ENCODE data around the gene NADK. TPM values are rescaled to one million over a fixed set of nuclear protein-coding genes. Genes with fewer than 3 reads are reported as not detected.

The NADK gene
- total RNA-seq, 2 donors from 2014 or later: 51.7 to 56.3 TPM

GRCh38 chr1:1806890-1807289, 28.6 kb upstream of the NADK start:
- Histone ChIP-seq H3K4me3 (no peak overlapping the region), H3K27ac (no peak overlapping the region), H3K4me1 (no peaks in the 10 kb centered on the region), H3K9me3 (no peaks in the 10 kb centered on the region), H3K27me3 (no peaks in the 10 kb centered on the region), H3K36me3 (replicated peaks in 1 of 2; ENCODE audit: insufficient read depth in 1 of 2, low read depth in 2 of 2) (peaks cover 9 to 14% of the 10 kb centered on the region in 2 donors)
- TF ChIP-seq CTCF (IDR thresholded peaks at IDR 0.05) (no peak), POLR2A (IDR thresholded peaks at IDR 0.05) (no peak)
- ATAC-seq: no peak
- WGBS, 2 donors: 91 to 100% methylated on average over 2 of the region's 2 CpGs
- DNase-seq: no peak
- intact Hi-C loops (cut with DNase I): no loop called here

GRCh38 chr1:1804301-1804700, 26.0 kb upstream of the NADK start:
- no peak for DNase-seq
- 96 to 97% methylated on average over 8 of the region's 8 CpGs for WGBS, 2 donors
- no peak overlapping the region for H3K27ac ChIP-seq
- TF ChIP-seq CTCF (IDR thresholded peaks at IDR 0.05) (no peak), POLR2A (IDR thresholded peaks at IDR 0.05) (no peak)
- ATAC-seq: no peak
- no peak overlapping the region for H3K4me3 ChIP-seq
- no peaks in the 10 kb centered on the region for H3K27me3 ChIP-seq
- intact Hi-C loops (cut with DNase I): no loop called here
- H3K36me3 ChIP-seq (replicated peaks in 1 of 2; ENCODE audit: insufficient read depth in 1 of 2, low read depth in 2 of 2): peaks cover 9 to 14% of the 10 kb centered on the region in 2 donors
- no peaks in the 10 kb centered on the region for H3K9me3 ChIP-seq
- no peaks in the 10 kb centered on the region for H3K4me1 ChIP-seq

GRCh38 chr1:1802871-1803270, 24.6 kb upstream of the NADK start:
- ATAC-seq: no peak
- no peaks in the 10 kb centered on the region for H3K9me3 ChIP-seq
- H3K27me3 ChIP-seq: no peaks in the 10 kb centered on the region
- WGBS, 2 donors: 81 to 95% methylated on average over 1 of the region's 1 CpG
- intact Hi-C loops (cut with DNase I): no loop called here
- no peak overlapping the region for H3K27ac ChIP-seq
- no peaks in the 10 kb centered on the region for H3K4me1 ChIP-seq
- TF ChIP-seq CTCF (IDR thresholded peaks at IDR 0.05): no peak
- no peak for TF ChIP-seq POLR2A (IDR thresholded peaks at IDR 0.05)
- no peak for DNase-seq
- no peak overlapping the region for H3K4me3 ChIP-seq
- peaks cover 9 to 14% of the 10 kb centered on the region in 2 donors for H3K36me3 ChIP-seq (replicated peaks in 1 of 2; ENCODE audit: insufficient read depth in 1 of 2, low read depth in 2 of 2)

- DNase-seq: no peak
Measured at GRCh38 chr1:1799716-1800115, 21.4 kb upstream of the NADK start.

More at GRCh38 chr1:1799716-1800115, 21.4 kb upstream of the NADK start:
- no peak for ATAC-seq
- WGBS, 2 donors: 84 to 86% methylated on average over 5 of the region's 5 CpGs
- H3K27ac ChIP-seq: no peak overlapping the region
- no peaks in the 10 kb centered on the region for H3K27me3 ChIP-seq
- no peak for TF ChIP-seq POLR2A (IDR thresholded peaks at IDR 0.05)
- TF ChIP-seq CTCF (IDR thresholded peaks at IDR 0.05): no peak
- H3K9me3 ChIP-seq: no peaks in the 10 kb centered on the region
- intact Hi-C loops (cut with DNase I): no loop called here
- H3K36me3 ChIP-seq (replicated peaks in 1 of 2; ENCODE audit: insufficient read depth in 1 of 2, low read depth in 2 of 2): peaks cover 0 to 18% of the 10 kb centered on the region in 2 donors
- no peaks in the 10 kb centered on the region for H3K4me1 ChIP-seq
- H3K4me3 ChIP-seq: no peak overlapping the region
